ENCODE results near the gene SRR. TPM values are rescaled to one million over a fixed set of nuclear protein-coding genes. Genes with fewer than 3 reads are reported as not detected.

Gene SRR
- total RNA-seq, 2 donors from 2014 or later: 19.8 to 21.3 TPM

DNA sequence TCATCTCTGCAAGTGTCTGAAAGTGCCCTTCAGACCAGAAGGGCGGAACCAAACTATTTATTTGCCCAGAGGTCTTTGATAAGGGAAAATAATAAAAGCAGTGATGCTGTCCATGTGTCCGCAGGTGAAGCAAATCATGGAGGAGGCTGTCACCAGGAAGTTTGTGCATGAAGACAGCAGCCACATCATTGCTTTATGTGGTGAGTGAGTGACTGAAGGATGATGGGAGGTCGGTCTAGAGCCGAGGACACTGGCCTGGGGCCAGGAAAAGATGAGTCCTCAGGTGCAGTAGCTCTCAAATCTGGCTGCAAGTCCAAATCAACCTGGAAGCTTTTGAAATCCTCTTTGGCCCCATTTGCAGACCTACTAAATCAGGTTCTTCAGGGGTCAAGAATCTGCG, 39.7 kb downstream of the SRR start:
- Mint-ChIP-seq H3K27ac (no peak overlapping the region), H3K4me3 (no peak overlapping the region), H3K27me3 (no peaks in the 10 kb centered on the region), H3K36me3 (no peaks in the 10 kb centered on the region), H3K9me3 (no peaks in the 10 kb centered on the region), H3K4me1 (ENCODE audit: low read depth in 2 of 2) (peaks cover 0 to 3% of the 10 kb centered on the region in 2 donors)
- ATAC-seq (no peak), DNase-seq (ENCODE audit: low spot score) (no peak)

- DNase-seq (ENCODE audit: low spot score): no peak
- ATAC-seq: no peak
- Mint-ChIP-seq H3K4me1 (ENCODE audit: low read depth in 2 of 2) (peaks cover 0 to 2% of the 10 kb centered on the region in 2 donors), H3K27ac (no peak overlapping the region), H3K36me3 (no peaks in the 10 kb centered on the region), H3K9me3 (no peaks in the 10 kb centered on the region), H3K4me3 (no peak overlapping the region), H3K27me3 (no peaks in the 10 kb centered on the region)
Measured at GRCh38 chr17:2344528-2344927, 40.8 kb downstream of the SRR start.

DNA sequence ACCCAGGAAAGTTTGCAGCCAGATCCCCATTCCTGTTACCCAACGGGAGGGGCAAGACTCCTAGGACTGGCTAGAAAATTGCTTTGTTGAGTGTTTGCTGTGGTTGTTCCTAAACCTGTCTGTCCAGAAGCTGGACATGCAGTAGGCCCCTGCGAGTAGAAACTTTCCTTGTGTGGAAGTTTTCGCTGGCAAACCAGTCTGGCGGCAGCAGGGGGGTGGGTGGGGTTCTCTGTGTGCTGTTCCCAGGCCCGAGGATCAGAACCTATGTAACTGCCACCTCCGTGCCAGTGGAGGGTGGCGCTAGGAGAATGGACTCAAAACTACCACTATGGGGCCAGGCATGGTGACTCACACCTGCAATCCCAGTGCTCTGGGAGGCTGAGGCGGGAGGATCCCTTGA, 42.7 kb downstream of the SRR start:
- H3K4me1 Mint-ChIP-seq (ENCODE audit: low read depth in 2 of 2): peaks cover 0 to 2% of the 10 kb centered on the region in 2 donors
- no peaks in the 10 kb centered on the region for H3K36me3 Mint-ChIP-seq
- H3K27ac Mint-ChIP-seq: no peak overlapping the region
- DNase-seq (ENCODE audit: low spot score): no peak
- H3K9me3 Mint-ChIP-seq: no peaks in the 10 kb centered on the region
- no peak for ATAC-seq
- H3K4me3 Mint-ChIP-seq: no peak overlapping the region
- H3K27me3 Mint-ChIP-seq: no peaks in the 10 kb centered on the region

GRCh38 chr17:2347805-2348685, 44.3 kb downstream of the SRR start:
- Mint-ChIP-seq H3K4me3 (no peak overlapping the region), H3K9me3 (no peaks in the 10 kb centered on the region), H3K27ac (no peak overlapping the region), H3K27me3 (no peaks in the 10 kb centered on the region), H3K36me3 (no peaks in the 10 kb centered on the region), H3K4me1 (ENCODE audit: low read depth in 2 of 2) (peaks cover 0 to 3% of the 10 kb centered on the region in 2 donors)
- no peak for ATAC-seq
- DNase-seq (ENCODE audit: low spot score): no peak

GRCh38 chr17:2351269-2351668, 47.5 kb downstream of the SRR start:
- no peaks in the 10 kb centered on the region for H3K27me3 Mint-ChIP-seq

DNA sequence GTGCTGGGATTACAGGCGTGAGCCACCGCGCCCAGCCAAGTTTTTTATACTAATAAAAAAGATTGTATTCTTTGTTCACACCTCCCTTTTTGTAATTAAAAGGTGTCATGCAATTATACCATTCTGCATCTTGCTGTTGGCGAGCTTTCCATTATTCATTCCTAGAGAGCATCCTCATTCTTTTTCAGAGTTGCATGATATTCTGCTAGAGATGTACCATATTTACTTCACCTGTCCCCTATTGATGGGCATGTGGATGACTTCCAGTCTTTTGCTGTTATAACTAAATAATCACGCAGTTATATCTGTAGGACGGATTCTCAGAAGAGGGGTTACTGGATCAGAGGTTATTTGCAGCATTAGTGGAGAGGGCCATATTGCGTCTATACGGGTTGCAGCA, 50.6 kb downstream of the SRR start:
- Mint-ChIP-seq H3K9me3 (no peaks in the 10 kb centered on the region), H3K4me1 (ENCODE audit: low read depth in 2 of 2) (peaks cover 12 to 13% of the 10 kb centered on the region in 2 donors), H3K27ac (no peak overlapping the region), H3K36me3 (no peaks in the 10 kb centered on the region), H3K27me3 (no peaks in the 10 kb centered on the region), H3K4me3 (no peak overlapping the region)
- no peak for DNase-seq (ENCODE audit: low spot score)
- no peak for ATAC-seq

More at GRCh38 chr17:2351269-2351668, 47.5 kb downstream of the SRR start:
- H3K36me3 Mint-ChIP-seq: no peaks in the 10 kb centered on the region
- no peak overlapping the region for H3K4me3 Mint-ChIP-seq
- H3K4me1 Mint-ChIP-seq (ENCODE audit: low read depth in 2 of 2): peaks cover 12 to 13% of the 10 kb centered on the region in 2 donors
- H3K27ac Mint-ChIP-seq: no peak overlapping the region
- H3K9me3 Mint-ChIP-seq: no peaks in the 10 kb centered on the region
- no peak for DNase-seq (ENCODE audit: low spot score)
- peak in 1 of 2 donors; percentile 33 for ATAC-seq

- ATAC-seq (no peak), DNase-seq (ENCODE audit: low spot score) (no peak)
- no peak overlapping the region for H3K27ac Mint-ChIP-seq
- H3K36me3 Mint-ChIP-seq: no peaks in the 10 kb centered on the region
- no peaks in the 10 kb centered on the region for H3K9me3 Mint-ChIP-seq
- peaks cover 13 to 16% of the 10 kb centered on the region in 2 donors for H3K4me1 Mint-ChIP-seq (ENCODE audit: low read depth in 2 of 2)
- H3K4me3 Mint-ChIP-seq: no peak overlapping the region
- H3K27me3 Mint-ChIP-seq: no peaks in the 10 kb centered on the region
Measured at GRCh38 chr17:2357237-2357636, 53.5 kb downstream of the SRR start.

GRCh38 chr17:2357931-2358434, 54.2 kb downstream of the SRR start:
- no peak overlapping the region for H3K27ac Mint-ChIP-seq
- H3K36me3 Mint-ChIP-seq: no peaks in the 10 kb centered on the region
- ATAC-seq (no peak), DNase-seq (ENCODE audit: low spot score) (no peak)
- peaks cover 13 to 16% of the 10 kb centered on the region in 2 donors for H3K4me1 Mint-ChIP-seq (ENCODE audit: low read depth in 2 of 2)
- no peaks in the 10 kb centered on the region for H3K9me3 Mint-ChIP-seq
- no peaks in the 10 kb centered on the region for H3K27me3 Mint-ChIP-seq
- H3K4me3 Mint-ChIP-seq: no peak overlapping the region

- Mint-ChIP-seq H3K4me1 (ENCODE audit: low read depth in 2 of 2) (peaks cover 0 to 4% of the 10 kb centered on the region in 2 donors), H3K27ac (no peak overlapping the region), H3K9me3 (no peaks in the 10 kb centered on the region), H3K4me3 (no peak overlapping the region), H3K36me3 (no peaks in the 10 kb centered on the region), H3K27me3 (no peaks in the 10 kb centered on the region)
- ATAC-seq (no peak), DNase-seq (ENCODE audit: low spot score) (no peak)
Measured at GRCh38 chr17:2361010-2361760, 57.4 kb downstream of the SRR start.

DNA sequence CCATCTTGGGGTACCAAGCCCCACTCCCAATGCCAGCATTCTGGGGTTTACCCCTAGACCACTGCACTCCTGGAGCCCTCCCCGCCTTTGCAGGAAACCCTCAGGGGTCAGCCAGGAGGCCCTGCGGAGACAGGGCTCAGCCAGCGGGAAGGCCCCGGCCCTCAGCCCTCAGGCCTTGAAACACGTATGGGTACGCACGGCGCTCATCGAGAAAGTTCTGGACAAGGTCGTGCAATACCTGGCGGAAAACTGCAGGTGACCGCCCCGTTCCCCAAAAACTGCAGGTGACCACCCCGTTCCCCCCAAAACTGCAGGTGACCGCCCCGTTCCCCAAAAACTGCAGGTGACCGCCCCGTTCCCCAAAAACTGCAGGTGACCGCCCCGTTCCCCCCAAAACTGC, 58.3 kb downstream of the SRR start:
- H3K36me3 Mint-ChIP-seq: no peaks in the 10 kb centered on the region
- H3K4me1 Mint-ChIP-seq (ENCODE audit: low read depth in 2 of 2): peaks cover 0 to 4% of the 10 kb centered on the region in 2 donors
- no peaks in the 10 kb centered on the region for H3K27me3 Mint-ChIP-seq
- H3K27ac Mint-ChIP-seq: no peak overlapping the region
- ATAC-seq (no peak), DNase-seq (ENCODE audit: low spot score) (no peak)
- H3K4me3 Mint-ChIP-seq: no peak overlapping the region
- no peaks in the 10 kb centered on the region for H3K9me3 Mint-ChIP-seq

DNA sequence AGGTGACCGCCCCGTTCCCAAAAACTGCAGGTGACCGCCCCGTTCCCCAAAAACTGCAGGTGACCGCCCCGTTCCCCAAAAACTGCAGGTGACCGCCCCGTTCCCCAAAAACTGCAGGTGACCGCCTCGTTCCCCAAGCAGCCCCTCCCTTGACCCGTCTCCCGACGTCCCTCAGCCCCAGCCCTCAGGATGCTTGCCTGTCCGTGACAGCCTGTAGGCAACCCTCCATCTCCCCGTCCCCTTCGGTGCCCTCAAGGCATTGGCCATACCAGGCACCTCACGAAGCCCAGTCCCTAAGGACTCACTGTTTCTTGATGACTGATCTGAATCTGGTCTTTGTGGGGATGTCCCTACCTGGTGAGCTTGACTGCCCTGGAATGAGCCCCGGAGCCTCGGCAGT, 58.7 kb downstream of the SRR start:
- no peak overlapping the region for H3K4me3 Mint-ChIP-seq
- no peak overlapping the region for H3K27ac Mint-ChIP-seq
- peaks cover 0 to 4% of the 10 kb centered on the region in 2 donors for H3K4me1 Mint-ChIP-seq (ENCODE audit: low read depth in 2 of 2)
- H3K27me3 Mint-ChIP-seq: no peaks in the 10 kb centered on the region
- no peaks in the 10 kb centered on the region for H3K36me3 Mint-ChIP-seq
- DNase-seq (ENCODE audit: low spot score): no peak
- no peak for ATAC-seq
- no peaks in the 10 kb centered on the region for H3K9me3 Mint-ChIP-seq

GRCh38 chr17:2362881-2363280, 59.1 kb downstream of the SRR start:
- no peaks in the 10 kb centered on the region for H3K9me3 Mint-ChIP-seq
- H3K27ac Mint-ChIP-seq: no peak overlapping the region

DNA sequence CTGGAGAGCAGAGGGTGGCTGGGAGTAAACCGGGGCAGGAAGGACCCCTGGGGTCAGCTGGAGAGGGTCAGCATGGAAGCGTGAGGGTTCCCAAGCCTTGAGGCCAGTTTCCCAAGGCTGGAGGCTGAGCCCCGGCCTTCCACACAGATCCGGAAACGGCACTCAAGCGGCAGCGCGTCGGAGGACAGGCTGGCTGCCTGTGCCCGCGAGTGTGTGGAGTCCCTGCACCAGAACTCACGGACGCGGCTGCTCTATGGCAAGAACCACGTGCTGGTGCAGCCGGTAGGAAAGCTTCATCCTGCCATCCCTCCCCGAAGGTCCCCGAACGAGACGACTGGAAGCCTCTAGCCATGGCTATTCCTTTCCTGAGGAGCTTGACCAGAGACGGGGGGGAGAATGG, 59.6 kb downstream of the SRR start:
- H3K9me3 Mint-ChIP-seq: no peaks in the 10 kb centered on the region
- no peak overlapping the region for H3K27ac Mint-ChIP-seq
- H3K4me3 Mint-ChIP-seq: no peak overlapping the region
- no peaks in the 10 kb centered on the region for H3K27me3 Mint-ChIP-seq
- no peaks in the 10 kb centered on the region for H3K36me3 Mint-ChIP-seq
- ATAC-seq (no peak), DNase-seq (ENCODE audit: low spot score) (no peak)
- H3K4me1 Mint-ChIP-seq (ENCODE audit: low read depth in 2 of 2): peaks cover 0 to 4% of the 10 kb centered on the region in 2 donors

More at GRCh38 chr17:2362881-2363280, 59.1 kb downstream of the SRR start:
- Mint-ChIP-seq H3K4me3 (no peak overlapping the region), H3K27me3 (no peaks in the 10 kb centered on the region), H3K4me1 (ENCODE audit: low read depth in 2 of 2) (peaks cover 0 to 4% of the 10 kb centered on the region in 2 donors), H3K36me3 (no peaks in the 10 kb centered on the region)
- no peak for DNase-seq (ENCODE audit: low spot score)
- ATAC-seq: peak in 1 of 2 donors; percentile 46
